Measurements from ENCODE around the gene DHX57. TPM values are rescaled to one million over a fixed set of nuclear protein-coding genes. Genes with fewer than 3 reads are reported as not detected.
A peak's percentile ranks its signal among the peaks of the same experiment; 100 is the strongest.

Gene DHX57
- total RNA-seq, 1 experiment from 2014 or later = 20.8 TPM

DNA sequence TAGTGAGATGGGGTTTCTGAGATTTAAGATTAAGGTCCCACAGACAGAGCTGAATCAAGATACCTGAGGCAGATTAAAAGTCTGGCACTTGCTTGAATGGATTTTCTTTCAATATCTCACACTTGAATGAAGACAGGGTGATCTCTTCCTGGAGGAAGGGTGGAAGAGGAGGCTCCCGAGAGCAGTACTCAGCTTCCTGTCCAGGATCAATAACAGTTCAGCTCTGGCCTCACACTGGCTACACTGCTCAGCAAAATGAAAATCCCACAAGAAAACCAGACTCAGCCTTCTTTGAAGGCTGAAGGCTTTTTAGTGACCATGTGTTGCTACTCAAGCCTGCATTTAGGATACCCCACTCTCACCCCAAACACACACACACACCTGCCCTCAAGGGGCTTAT, 25.0 kb upstream of the DHX57 start:
- Histone ChIP-seq H3K4me3 (no peak overlapping the region), H3K27me3 (ENCODE audit: insufficient read depth, low read depth) (no peaks in the 10 kb centered on the region), H3K27ac (no peak overlapping the region), H3K4me1 (replicated peaks; ENCODE audit: insufficient read depth) (no peaks in the 10 kb centered on the region), H3K4me2 (no peak overlapping the region), H3K79me2 (ENCODE audit: low read depth) (no peaks in the 10 kb centered on the region), H3K9me2 (ENCODE audit: insufficient read depth) (no peaks in the 10 kb centered on the region), H3F3A (ENCODE audit: insufficient read depth, low read depth) (no peaks in the 10 kb centered on the region), H3K9me3 (ENCODE audit: insufficient read depth, low read depth) (no peaks in the 10 kb centered on the region), H4K20me1 (ENCODE audit: insufficient read depth) (no peaks in the 10 kb centered on the region), H3K36me3 (ENCODE audit: low read depth) (no peaks in the 10 kb centered on the region), H2AFZ (no peak overlapping the region)
- TF ChIP-seq CTCF (conservative IDR thresholded peaks at IDR 0.05) = no peak
- TF ChIP-seq EZH2 (IDR thresholded peaks at IDR 0.05; ENCODE audit: low read depth) = no peak
- intact Hi-C loops (cut with micrococcal nuclease; ENCODE audit: unreplicated experiment) = no loop called here
- BruUV-seq (replicated peaks) = no TSS peak
- ChIA-PET CTCF (no interaction called here), POLR2A (ENCODE audit: unreplicated experiment) (no interaction called here)
- no peak for DNase-seq

- Histone ChIP-seq H3K27ac (no peak overlapping the region), H3K9me2 (ENCODE audit: insufficient read depth) (no peaks in the 10 kb centered on the region), H3K27me3 (ENCODE audit: insufficient read depth, low read depth) (no peaks in the 10 kb centered on the region), H3F3A (ENCODE audit: insufficient read depth, low read depth) (no peaks in the 10 kb centered on the region), H3K36me3 (ENCODE audit: low read depth) (no peaks in the 10 kb centered on the region), H3K9me3 (ENCODE audit: insufficient read depth, low read depth) (no peaks in the 10 kb centered on the region), H3K79me2 (ENCODE audit: low read depth) (no peaks in the 10 kb centered on the region), H3K4me2 (no peak overlapping the region), H3K4me1 (replicated peaks; ENCODE audit: insufficient read depth) (no peaks in the 10 kb centered on the region), H3K4me3 (no peak overlapping the region), H2AFZ (no peak overlapping the region), H4K20me1 (ENCODE audit: insufficient read depth) (no peaks in the 10 kb centered on the region)
- intact Hi-C loops (cut with micrococcal nuclease; ENCODE audit: unreplicated experiment) = no loop called here
- BruUV-seq (replicated peaks) = no TSS peak
- no peak for DNase-seq
- POLR2A ChIA-PET (ENCODE audit: unreplicated experiment) = no interaction called here
- CTCF ChIA-PET = interaction anchor here (0.5 kb wide), 1 partner anchor 1732 kb away, joined by 5 read pairs; no protein-coding TSS in a partner anchor
- TF ChIP-seq CTCF (conservative IDR thresholded peaks at IDR 0.05) (no peak), EZH2 (IDR thresholded peaks at IDR 0.05; ENCODE audit: low read depth) (no peak)
Measured at GRCh38 chr2:38898256-38898655, 22.5 kb upstream of the DHX57 start.

DNA sequence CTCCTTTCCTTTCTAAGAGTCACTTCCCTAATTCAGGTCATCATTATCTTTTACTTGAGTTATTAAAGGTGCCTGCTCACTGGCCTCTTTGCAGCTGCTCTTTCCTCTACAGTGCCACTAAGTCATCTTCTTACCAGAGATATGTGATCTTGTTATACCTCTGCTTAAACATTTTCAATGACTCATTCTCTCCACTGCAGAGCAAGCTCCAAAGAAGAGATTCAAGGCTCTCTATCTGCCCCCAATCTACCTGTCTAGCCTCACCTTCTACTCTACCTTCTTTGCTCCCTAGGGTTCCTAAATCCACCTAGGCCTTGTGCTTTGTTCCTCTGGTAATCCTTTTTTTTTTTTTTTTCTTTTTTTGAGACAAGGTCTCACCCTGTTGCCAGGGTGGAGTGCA, 17.1 kb upstream of the DHX57 start:
- H3K4me3 ChIP-seq = no peak overlapping the region
- H3K9me3 ChIP-seq (ENCODE audit: insufficient read depth, low read depth) = no peaks in the 10 kb centered on the region
- no peaks in the 10 kb centered on the region for H4K20me1 ChIP-seq (ENCODE audit: insufficient read depth)
- ChIA-PET CTCF (interaction anchor here (0.7 kb wide), 1 partner anchor 123 kb away, joined by 5 read pairs; no protein-coding TSS in a partner anchor), POLR2A (ENCODE audit: unreplicated experiment) (no interaction called here)
- no peaks in the 10 kb centered on the region for H3K4me1 ChIP-seq (replicated peaks; ENCODE audit: insufficient read depth)
- TF ChIP-seq EZH2 (IDR thresholded peaks at IDR 0.05; ENCODE audit: low read depth) = no peak
- no peaks in the 10 kb centered on the region for H3K79me2 ChIP-seq (ENCODE audit: low read depth)
- H3K9me2 ChIP-seq (ENCODE audit: insufficient read depth) = no peaks in the 10 kb centered on the region
- no peak overlapping the region for H2AFZ ChIP-seq
- H3K27ac ChIP-seq = no peak overlapping the region
- no peaks in the 10 kb centered on the region for H3K27me3 ChIP-seq (ENCODE audit: insufficient read depth, low read depth)
- H3K36me3 ChIP-seq (ENCODE audit: low read depth) = no peaks in the 10 kb centered on the region
- H3K4me2 ChIP-seq = no peak overlapping the region
- peak in 1 of 2 experiments; percentile 40 for DNase-seq
- H3F3A ChIP-seq (ENCODE audit: insufficient read depth, low read depth) = no peaks in the 10 kb centered on the region
- BruUV-seq (replicated peaks) = no TSS peak
- intact Hi-C loops (cut with micrococcal nuclease; ENCODE audit: unreplicated experiment) = no loop called here

- BruUV-seq (replicated peaks) = no TSS peak
- ChIA-PET CTCF (no interaction called here), POLR2A (ENCODE audit: unreplicated experiment) (no interaction called here)
- Histone ChIP-seq H3K4me2 (no peak within 1 kb of the TSS), H3K4me3 (no peak within 1 kb of the TSS), H2AFZ (no peak within 1 kb of the TSS), H3K79me2 (ENCODE audit: low read depth) (no peaks in the 10 kb centered on the region), H3K27me3 (ENCODE audit: insufficient read depth, low read depth) (no peaks in the 10 kb centered on the region), H3K9me2 (ENCODE audit: insufficient read depth) (no peaks in the 10 kb centered on the region), H3K27ac (no peak within 1 kb of the TSS), H3K4me1 (replicated peaks; ENCODE audit: insufficient read depth) (no peaks in the 10 kb centered on the region), H3F3A (ENCODE audit: insufficient read depth, low read depth) (no peaks in the 10 kb centered on the region), H4K20me1 (ENCODE audit: insufficient read depth) (no peaks in the 10 kb centered on the region), H3K9me3 (ENCODE audit: insufficient read depth, low read depth) (no peaks in the 10 kb centered on the region), H3K36me3 (ENCODE audit: low read depth) (no peaks in the 10 kb centered on the region)
- no peak for DNase-seq
- no peak for TF ChIP-seq EZH2 (IDR thresholded peaks at IDR 0.05; ENCODE audit: low read depth)
- TF ChIP-seq CTCF (conservative IDR thresholded peaks at IDR 0.05) = no peak
- intact Hi-C loops (cut with micrococcal nuclease; ENCODE audit: unreplicated experiment) = no loop called here
Measured at GRCh38 chr2:38889575-38889974, 13.8 kb upstream of the DHX57 start, which contains the start of gene ARHGEF33. TSS of gene ARHGEF33 (plus strand) at chr2:38889875. CDS start at chr2:38919448, 29,573 bp downstream.
